Activated B cell treated with CpG ODN at 0.5 μM for 24 hours (primary cell): ENCODE data around the gene SLC39A13. TPM values are rescaled to one million over a fixed set of nuclear protein-coding genes. Genes with fewer than 3 reads are reported as not detected.

ENCODE experiments used
- ATAC-seq: fragments of 200-7000 bp; cut with Tn5 transposase; one replicate; pipeline ENCODE4 v1.10.0; 2021; ENCODE audit warnings: low read depth, mild to moderate bottlenecking, moderate library complexity
- CTCF ChIA-PET: fragments of 350-600 bp; sonication (Branson Sonifier 250); formaldehyde crosslinking; loops from one replicate; lab custom pipeline; 2021; ENCODE audit warnings: antibody characterized with exemption; lab: Charles Lee
- POLR2A ChIA-PET: fragments of 350-600 bp; sonication (Branson Sonifier 250); formaldehyde crosslinking; loops from one replicate; lab custom pipeline; 2021; ENCODE audit warnings: antibody characterized with exemption; lab: Charles Lee
- DNase-seq: peaks from one replicate; pipeline ENCODE4 v3.0.0; 2022
- H3K27ac Mint-ChIP-seq: one replicate; pipeline ENCODE4 v1.8.0; 2020; ENCODE audit warnings: mixed read lengths
- H3K27me3 Mint-ChIP-seq: one replicate; pipeline ENCODE4 v1.8.0; 2021; ENCODE audit warnings: mixed read lengths
- H3K36me3 Mint-ChIP-seq: one replicate; pipeline ENCODE4 v1.8.0; 2021; ENCODE audit warnings: low read depth, mixed read lengths
- H3K4me1 Mint-ChIP-seq: one replicate; pipeline ENCODE4 v1.8.0; 2021; ENCODE audit warnings: mixed read lengths
- H3K4me3 Mint-ChIP-seq: one replicate; pipeline ENCODE4 v1.8.0; 2020; ENCODE audit warnings: mild to moderate bottlenecking, mixed read lengths
- H3K9me3 Mint-ChIP-seq: one replicate; pipeline ENCODE4 v1.8.0; 2020; ENCODE audit warnings: mixed read lengths
- CTCF ChIP-seq: fragments of 200-600 bp; IDR thresholded peaks from one replicate; pipeline ENCODE4 v1.8.0; 2022; ENCODE audit warnings: antibody characterized with exemption, mild to moderate bottlenecking
- intact Hi-C: fragments of 100-400 bp; cut with micrococcal nuclease; formaldehyde crosslinking; loops from one replicate; pipeline ENCODE4 v1.15.1; 2024
- total RNA-seq: library from RNA; stranded (reverse); gene quantifications from 2 replicates; pipeline ENCODE4 v1.2.3, GENCODE V29; 2022

Gene SLC39A13
- 27.5 and 28.2 TPM in 2 replicates for total RNA-seq

- no peak for TF ChIP-seq CTCF
- H3K27me3 Mint-ChIP-seq = no peaks in the 10 kb centered on the region
- peak within 1 kb of the TSS; percentile 90 for H3K4me3 Mint-ChIP-seq
- CTCF ChIA-PET = interaction anchor here (1.0 to 2.1 kb wide), 4 partner anchors 29 to 230 kb away, joined by 3 to 43 read pairs (median 4); partner anchors contain the start of gene SPI1
- peaks cover 2% of the 10 kb centered on the region for H3K36me3 Mint-ChIP-seq
- intact Hi-C loops = loop anchor here (1.0 to 10.0 kb wide), 14 partner anchors 8 to 703 kb away; partner anchors contain the start of genes ACP2, ARHGAP1, DDB2 and PSMC3
- ATAC-seq (peak; percentile 85), DNase-seq (peak; percentile 98)
- H3K4me1 Mint-ChIP-seq = peaks cover 24% of the 10 kb centered on the region
- no peaks in the 10 kb centered on the region for H3K9me3 Mint-ChIP-seq
- peak within 1 kb of the TSS; percentile 95 for H3K27ac Mint-ChIP-seq
- POLR2A ChIA-PET = interaction anchor here (0.5 to 4.0 kb wide), 9 partner anchors 9 to 159 kb away, joined by 3 to 42 read pairs (median 12); partner anchors contain the start of genes ACP2, PSMC3 and SPI1
Measured at GRCh38 chr11:47407746-47408590, at the start of gene SLC39A13. TSS of gene SLC39A13 (plus strand) at chr11:47408590. CDS start at chr11:47410095, 1,505 bp downstream.

GRCh38 chr11:47358731-47359051 is 49.7 kb upstream of the SLC39A13 start:
- TF ChIP-seq CTCF = no peak
- intact Hi-C loops = no loop called here
- POLR2A ChIA-PET = no interaction called here
- CTCF ChIA-PET = no interaction called here
- no peak overlapping the region for H3K4me3 Mint-ChIP-seq
- DNase-seq (no peak), ATAC-seq (no peak)
- H3K36me3 Mint-ChIP-seq = peaks cover 26% of the 10 kb centered on the region
- peaks cover 26% of the 10 kb centered on the region for H3K4me1 Mint-ChIP-seq
- no peaks in the 10 kb centered on the region for H3K27me3 Mint-ChIP-seq
- no peaks in the 10 kb centered on the region for H3K9me3 Mint-ChIP-seq
- no peak overlapping the region for H3K27ac Mint-ChIP-seq

GRCh38 chr11:47359162-47359561 is 49.2 kb upstream of the SLC39A13 start:
- CTCF ChIA-PET = interaction anchor here (1.1 kb wide), 1 partner anchor 15 kb away, joined by 5 read pairs; no protein-coding TSS in a partner anchor
- DNase-seq = no peak
- Mint-ChIP-seq H3K4me3 (no peak overlapping the region), H3K9me3 (no peaks in the 10 kb centered on the region), H3K4me1 (peaks cover 26% of the 10 kb centered on the region), H3K27ac (peak overlapping the region; percentile 66), H3K27me3 (no peaks in the 10 kb centered on the region), H3K36me3 (peaks cover 24% of the 10 kb centered on the region)
- no peak for ATAC-seq
- POLR2A ChIA-PET = interaction anchor here (0.9 kb wide), 1 partner anchor 20 kb away, joined by 3 read pairs; no protein-coding TSS in a partner anchor
- intact Hi-C loops = no loop called here
- no peak for TF ChIP-seq CTCF

- ChIA-PET POLR2A (interaction anchor here (0.9 kb wide), 1 partner anchor 19 kb away, joined by 3 read pairs; no protein-coding TSS in a partner anchor), CTCF (interaction anchor here (1.1 kb wide), 1 partner anchor 14 kb away, joined by 5 read pairs; no protein-coding TSS in a partner anchor)
Measured at GRCh38 chr11:47359586-47359985, 48.8 kb upstream of the SLC39A13 start.

More at GRCh38 chr11:47359586-47359985, 48.8 kb upstream of the SLC39A13 start:
- intact Hi-C loops = no loop called here
- no peak for TF ChIP-seq CTCF
- H3K4me3 Mint-ChIP-seq = no peak overlapping the region
- H3K36me3 Mint-ChIP-seq = peaks cover 23% of the 10 kb centered on the region
- no peaks in the 10 kb centered on the region for H3K27me3 Mint-ChIP-seq
- peaks cover 30% of the 10 kb centered on the region for H3K4me1 Mint-ChIP-seq
- no peaks in the 10 kb centered on the region for H3K9me3 Mint-ChIP-seq
- ATAC-seq (peak; percentile 29), DNase-seq (no peak)
- peak overlapping the region; percentile 66 for H3K27ac Mint-ChIP-seq
